ENCODE measurements around the gene PLXDC2.
"Not testable (repeated sequence)": the region's sequence is repeated elsewhere in the genome, so short reads cannot be mapped to it uniquely, and the experiment has no call there.

- not testable (repeated sequence) for TF ChIP-seq CTCF, POLR2A, EP300, POLR2AphosphoS5 (IDR thresholded peaks at IDR 0.05)
Observed at GRCh38 chr10:20209098-20209497, 392.9 kb downstream of the PLXDC2 start.
